ENCODE measurements around the gene FLOT2. TPM values are rescaled to one million over a fixed set of nuclear protein-coding genes. Genes with fewer than 3 reads are reported as not detected.
"Not testable (repeated sequence)": the region's sequence is repeated elsewhere in the genome, so short reads cannot be mapped to it uniquely, and the experiment has no call there.

The FLOT2 gene
- total RNA-seq, 1 experiment from 2014 or later: 98.1 TPM

DNA sequence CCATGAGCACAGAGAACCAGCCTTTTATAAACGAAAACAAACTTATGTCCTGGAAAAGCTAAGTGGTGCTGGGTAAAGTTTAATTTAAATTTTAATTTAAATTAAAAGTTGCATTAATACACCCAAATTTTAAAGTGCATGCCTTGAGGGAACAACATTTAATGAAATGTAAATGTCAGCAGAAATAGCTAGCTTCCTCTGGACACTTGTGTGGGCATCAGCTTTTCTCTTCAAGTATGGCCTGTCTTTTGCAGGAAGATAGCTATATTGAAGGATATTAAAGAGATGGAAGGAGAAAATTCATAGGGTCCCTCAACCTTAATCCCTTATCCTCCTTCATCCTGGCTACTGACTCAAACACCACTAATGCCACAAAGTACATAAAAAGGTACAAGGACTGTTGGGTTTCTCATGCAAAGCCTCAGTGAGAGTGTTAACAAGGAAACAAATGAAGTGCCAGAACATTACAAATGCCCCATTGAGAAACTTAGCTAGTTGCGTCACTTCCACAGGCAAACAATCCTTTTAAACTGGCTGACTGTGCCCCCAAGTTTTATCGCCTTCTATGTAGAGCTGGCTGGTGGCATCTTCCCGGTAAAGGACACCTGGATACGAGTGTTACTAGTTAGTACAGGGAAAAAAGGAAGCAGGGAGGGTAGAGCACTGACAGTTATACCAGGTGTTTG lies 39.7 kb upstream of the FLOT2 start (continued):
- TF ChIP-seq ELF1 (IDR thresholded peaks at IDR 0.05; ENCODE audit: borderline replicate concordance, low read depth) (no peak), TCF7L2 (IDR thresholded peaks at IDR 0.05; ENCODE audit: borderline replicate concordance, extremely low read depth, insufficient read depth, insufficient read length) (no peak), EZH2phosphoT487 (IDR thresholded peaks at IDR 0.05; ENCODE audit: borderline replicate concordance) (no peak), CEBPB (IDR thresholded peaks at IDR 0.05; ENCODE audit: low read depth) (no peak), SRF (IDR thresholded peaks at IDR 0.05; ENCODE audit: low read depth) (no peak)

DNA sequence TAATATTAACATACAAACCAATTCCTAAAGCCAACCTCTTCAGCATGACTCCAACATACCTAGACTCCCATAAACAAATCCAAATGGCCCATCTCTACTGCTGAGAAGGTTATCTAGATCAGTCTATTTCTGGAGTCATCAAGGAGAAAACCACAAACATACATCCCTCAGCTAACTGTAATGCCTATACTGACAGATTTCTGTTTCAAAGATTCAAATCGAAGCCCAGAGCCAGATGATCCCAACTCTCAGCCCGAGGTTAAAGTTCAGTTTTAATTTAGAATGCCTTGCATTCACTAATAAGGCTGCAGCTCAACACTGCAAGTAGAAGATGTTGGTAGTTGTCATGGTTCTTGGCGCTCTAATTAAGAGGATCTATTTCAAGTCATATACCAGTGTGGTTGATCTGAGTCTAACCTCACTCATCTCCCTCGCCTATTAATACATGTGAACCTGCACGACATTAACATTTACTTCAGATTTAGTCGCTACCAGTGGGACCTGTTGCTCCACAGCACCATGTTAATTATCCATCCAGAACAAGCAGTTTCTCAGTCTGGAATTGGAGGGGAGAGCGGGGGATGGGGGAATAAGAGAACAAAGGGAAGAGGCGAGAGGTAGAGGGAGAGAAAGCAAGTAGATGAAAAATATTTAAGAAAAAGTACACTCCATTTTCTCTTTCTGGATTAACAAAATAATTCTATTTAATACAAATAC lies 38.4 kb upstream of the FLOT2 start:
- TF ChIP-seq EZH2phosphoT487 (IDR thresholded peaks at IDR 0.05; ENCODE audit: borderline replicate concordance): no peak
- TF ChIP-seq, protein P1, sequence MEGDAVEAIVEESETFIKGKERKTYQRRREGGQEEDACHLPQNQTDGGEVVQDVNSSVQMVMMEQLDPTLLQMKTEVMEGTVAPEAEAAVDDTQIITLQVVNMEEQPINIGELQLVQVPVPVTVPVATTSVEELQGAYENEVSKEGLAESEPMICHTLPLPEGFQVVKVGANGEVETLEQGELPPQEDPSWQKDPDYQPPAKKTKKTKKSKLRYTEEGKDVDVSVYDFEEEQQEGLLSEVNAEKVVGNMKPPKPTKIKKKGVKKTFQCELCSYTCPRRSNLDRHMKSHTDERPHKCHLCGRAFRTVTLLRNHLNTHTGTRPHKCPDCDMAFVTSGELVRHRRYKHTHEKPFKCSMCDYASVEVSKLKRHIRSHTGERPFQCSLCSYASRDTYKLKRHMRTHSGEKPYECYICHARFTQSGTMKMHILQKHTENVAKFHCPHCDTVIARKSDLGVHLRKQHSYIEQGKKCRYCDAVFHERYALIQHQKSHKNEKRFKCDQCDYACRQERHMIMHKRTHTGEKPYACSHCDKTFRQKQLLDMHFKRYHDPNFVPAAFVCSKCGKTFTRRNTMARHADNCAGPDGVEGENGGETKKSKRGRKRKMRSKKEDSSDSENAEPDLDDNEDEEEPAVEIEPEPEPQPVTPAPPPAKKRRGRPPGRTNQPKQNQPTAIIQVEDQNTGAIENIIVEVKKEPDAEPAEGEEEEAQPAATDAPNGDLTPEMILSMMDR (IDR thresholded peaks at IDR 0.05 in 2 of 3, conservative IDR thresholded peaks at IDR 0.05 in 1 of 3; ENCODE audit: borderline replicate concordance in 1 of 3, insufficient read depth in 1 of 3, low read depth in 2 of 3, low read length in 2 of 3): no peak
- peaks cover 13% of the 10 kb centered on the region; the same call in 1 of the 2 replicates for H4K20me1 ChIP-seq (ENCODE audit: insufficient read depth)
- peaks cover 95% of the 10 kb centered on the region for H3K79me2 ChIP-seq (ENCODE audit: insufficient read depth, low read length)
- BruUV-seq (replicated peaks): no TSS peak
- no peaks in the 10 kb centered on the region for H3K27me3 ChIP-seq (ENCODE audit: insufficient read depth, low read length)
- H3K9me3 ChIP-seq (ENCODE audit: control insufficient read depth in 1 of 2, insufficient read depth in 1 of 2, low read depth in 1 of 2, low read length in 2 of 2): no peaks in the 10 kb centered on the region
- H3K4me1 ChIP-seq (ENCODE audit: control insufficient read depth in 1 of 2, insufficient read depth in 2 of 2, low read length in 2 of 2): no peaks in the 10 kb centered on the region
- H2AFZ ChIP-seq (ENCODE audit: low read depth, low read length, poor library complexity, severe bottlenecking): no peak overlapping the region
- H3K9ac ChIP-seq (ENCODE audit: low read length): no peak overlapping the region
- DNase-seq (ENCODE audit: low read depth, low spot score) (no peak), ATAC-seq (no peak)
- ChIA-PET RAD21 (ENCODE audit: low non-redundant PET in 1 of 2, low total read pairs in 2 of 2, uncharacterized antibody in 2 of 2, unreplicated experiment in 2 of 2) (no interaction called here), CTCF (no interaction called here), POLR2A (no interaction called here)
- no peak overlapping the region for H3K4me2 ChIP-seq (ENCODE audit: low read length)
- H3K9me2 ChIP-seq (ENCODE audit: insufficient read depth): no peaks in the 10 kb centered on the region
- H3K36me3 ChIP-seq (ENCODE audit: control insufficient read depth in 1 of 2, insufficient read depth in 2 of 2, low read length in 2 of 2): peaks cover 2 to 9% of the 10 kb centered on the region in 2 experiments; a peak in 1 of 4 replicates
- intact Hi-C loops (cut with micrococcal nuclease): no loop called here
- H3K27ac ChIP-seq (ENCODE audit: low read depth, low read length): no peak overlapping the region
- H3K4me3 ChIP-seq (replicated peaks in 1 of 2; ENCODE audit: low read depth in 1 of 2, low read length in 2 of 2): no peak overlapping the region

DNA sequence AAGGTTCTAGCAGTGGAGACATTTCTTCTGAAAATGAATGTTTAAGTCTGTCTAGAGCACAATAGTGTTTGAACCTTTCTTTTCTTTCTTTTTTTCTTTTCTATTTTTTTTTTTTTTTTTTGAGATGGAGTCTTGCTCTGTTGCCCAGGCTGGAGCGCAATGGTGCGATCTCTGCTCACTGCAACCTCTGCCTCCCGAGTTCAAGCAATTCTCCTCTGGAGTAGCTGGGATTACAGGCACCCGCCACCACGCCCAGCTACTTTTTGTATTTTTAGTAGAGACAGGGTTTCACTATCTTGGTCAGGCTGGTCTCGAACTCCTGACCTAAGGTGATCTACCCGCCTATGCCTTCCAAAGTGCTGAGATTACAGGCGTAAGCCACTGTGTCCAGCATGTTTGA lies 37.0 kb upstream of the FLOT2 start:
- H3K4me2 ChIP-seq (ENCODE audit: low read length); H3K36me3 ChIP-seq (ENCODE audit: control insufficient read depth in 1 of 2, insufficient read depth in 2 of 2, low read length in 2 of 2); intact Hi-C loops (cut with micrococcal nuclease); H3K9ac ChIP-seq (ENCODE audit: low read length); ATAC-seq; H3K9me3 ChIP-seq (ENCODE audit: control insufficient read depth in 1 of 2, insufficient read depth in 1 of 2, low read depth in 1 of 2, low read length in 2 of 2); POLR2A ChIA-PET; H2AFZ ChIP-seq (ENCODE audit: low read depth, low read length, poor library complexity, severe bottlenecking); H3K9me2 ChIP-seq (ENCODE audit: insufficient read depth); DNase-seq (ENCODE audit: low read depth, low spot score); H3K4me3 ChIP-seq (replicated peaks in 1 of 2; ENCODE audit: low read depth in 1 of 2, low read length in 2 of 2); H3K4me1 ChIP-seq (ENCODE audit: control insufficient read depth in 1 of 2, insufficient read depth in 2 of 2, low read length in 2 of 2); CTCF ChIA-PET; H3K27me3 ChIP-seq (ENCODE audit: insufficient read depth, low read length); H3K27ac ChIP-seq (ENCODE audit: low read depth, low read length); RAD21 ChIA-PET (ENCODE audit: low non-redundant PET in 1 of 2, low total read pairs in 2 of 2, uncharacterized antibody in 2 of 2, unreplicated experiment in 2 of 2); BruUV-seq (replicated peaks): not testable (repeated sequence)
- Histone ChIP-seq H4K20me1 (ENCODE audit: insufficient read depth) (peaks cover 13% of the 10 kb centered on the region; the same call in 1 of the 2 replicates), H3K79me2 (ENCODE audit: insufficient read depth, low read length) (peaks cover 95% of the 10 kb centered on the region)

All from HCT116 (cell line).